Stimulated activated CD8-positive, alpha-beta memory T cell treated with anti-CD3 and anti-CD28 coated beads, Interleukin-2, amount 100 ng/mL, for 48 hours (primary cell): ENCODE results near the gene JCAD.

ENCODE experiments used
- DNase-seq, 2 donors: peaks; one replicate each; pipeline ENCODE4 v3.0.0-alpha.2; 2020; ENCODE audit warnings: low read depth in 2 of 2

The JCAD gene

DNA sequence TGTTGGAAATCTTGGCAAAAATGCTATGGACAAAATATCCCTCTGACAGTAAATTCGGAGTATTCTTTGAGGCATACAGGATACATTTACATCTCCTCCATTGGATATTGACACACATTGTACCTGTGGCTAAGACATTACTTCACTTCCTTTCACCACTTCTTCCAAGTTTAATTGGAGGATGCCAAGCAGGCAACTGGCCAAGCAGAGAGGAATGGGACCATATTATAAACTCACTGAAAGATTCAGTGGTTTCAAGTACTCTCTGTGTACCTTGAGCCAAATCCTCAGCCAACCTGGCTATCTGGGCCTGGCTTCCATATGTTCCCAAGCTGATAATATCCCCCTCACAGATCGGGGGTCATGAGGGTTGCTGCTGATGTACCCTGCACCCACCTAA, 14.7 kb upstream of the JCAD start:
- no peak for DNase-seq

DNA sequence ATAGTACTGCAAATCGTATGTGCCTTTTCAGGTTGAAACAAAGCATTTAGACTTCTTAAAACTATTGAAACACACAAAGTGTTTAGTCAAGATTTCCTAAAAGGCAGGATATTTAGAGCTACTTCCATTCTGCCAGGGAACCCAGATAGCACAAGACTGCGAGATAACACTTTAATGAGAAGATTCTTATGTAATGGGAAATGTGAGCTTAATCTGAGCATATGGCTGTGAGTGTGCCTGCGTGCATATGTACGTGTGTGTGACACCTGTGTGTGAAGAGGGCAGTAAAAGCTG, 14.3 kb upstream of the JCAD start:
- DNase-seq, result no peak

GRCh38 chr10:30073045-30073766, 13.8 kb upstream of the JCAD start:
- DNase-seq, result no peak

GRCh38 chr10:30072068-30072467, 12.7 kb upstream of the JCAD start:
- DNase-seq, result no peak

- DNase-seq, result no peak
These were observed 10.8 kb upstream of the JCAD start for GRCh38 chr10:30070001-30070685.

DNA sequence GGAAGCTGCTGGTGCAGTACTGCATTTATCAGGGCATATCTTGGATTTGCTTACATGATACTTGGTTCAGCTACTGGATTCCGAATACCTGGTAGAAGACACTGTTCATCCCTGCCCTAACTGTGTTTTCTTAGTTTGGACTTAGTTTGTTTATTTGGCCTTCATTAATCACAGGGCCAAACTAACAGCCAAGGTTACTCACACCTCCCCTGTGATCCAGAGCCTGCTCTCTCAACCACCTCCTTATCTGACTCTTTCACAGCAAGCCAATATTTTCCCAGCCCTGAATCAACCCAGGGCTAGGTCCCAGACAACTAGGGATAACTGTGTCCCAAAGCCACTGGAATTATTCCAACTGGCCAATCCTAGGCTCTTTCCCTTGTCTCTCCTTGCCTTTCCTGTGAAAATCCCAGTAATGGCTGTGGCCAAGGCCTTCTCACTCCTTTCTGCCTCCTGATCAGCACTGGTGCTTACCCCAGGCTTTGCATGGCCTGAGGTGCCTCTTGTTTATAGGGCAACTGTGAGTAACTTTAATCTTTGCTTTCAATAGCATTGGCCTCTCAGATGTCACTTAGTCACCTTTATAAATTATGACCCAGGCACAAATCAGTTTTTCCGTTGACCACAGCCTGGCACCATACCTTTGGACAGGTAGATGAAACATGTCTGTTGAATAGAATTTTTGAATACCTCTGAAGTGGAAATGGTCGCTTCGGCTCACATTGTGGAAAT, 9.3 kb upstream of the JCAD start:
- DNase-seq, result no peak

GRCh38 chr10:30063099-30063498, 3.7 kb upstream of the JCAD start:
- no peak for DNase-seq

DNA sequence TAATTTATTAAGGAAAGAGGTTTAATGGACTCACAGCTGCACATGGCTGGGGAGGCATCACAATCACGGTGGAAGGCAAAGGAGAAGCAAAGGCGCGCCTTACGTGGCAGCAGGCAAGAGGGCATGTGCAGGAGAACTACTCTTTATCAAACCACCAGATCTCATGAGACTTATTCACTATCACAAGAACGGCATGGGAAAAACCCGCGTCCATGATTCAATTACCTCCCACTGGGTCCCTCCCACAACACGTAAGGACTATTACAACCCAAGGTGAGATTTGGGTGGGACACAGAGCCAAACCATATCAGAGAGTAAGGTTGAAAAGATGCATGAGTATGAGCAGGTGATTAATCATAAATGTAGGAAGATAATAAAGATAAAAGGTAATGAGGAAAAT, 3.2 kb upstream of the JCAD start:
- no peak for DNase-seq

DNA sequence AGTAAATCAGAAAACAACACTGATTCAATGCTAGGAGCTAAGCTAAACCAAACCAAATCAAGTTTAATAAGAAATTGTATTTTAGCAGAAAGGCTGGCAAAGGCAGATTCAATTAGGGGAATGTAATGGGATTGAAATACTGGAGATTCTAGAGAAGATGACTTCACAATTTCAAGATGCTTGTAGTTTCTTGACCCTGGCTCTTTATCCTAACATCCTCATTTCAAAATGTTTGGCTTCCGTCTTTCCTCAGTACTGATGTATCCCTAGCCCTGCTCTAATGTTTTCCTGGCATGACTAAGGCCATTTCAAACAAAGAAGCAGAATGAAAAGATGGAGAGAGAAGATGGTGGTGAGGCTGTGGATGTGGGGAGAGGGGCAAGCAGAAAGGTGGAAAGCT, 2.7 kb upstream of the JCAD start:
- DNase-seq, result no peak

DNA sequence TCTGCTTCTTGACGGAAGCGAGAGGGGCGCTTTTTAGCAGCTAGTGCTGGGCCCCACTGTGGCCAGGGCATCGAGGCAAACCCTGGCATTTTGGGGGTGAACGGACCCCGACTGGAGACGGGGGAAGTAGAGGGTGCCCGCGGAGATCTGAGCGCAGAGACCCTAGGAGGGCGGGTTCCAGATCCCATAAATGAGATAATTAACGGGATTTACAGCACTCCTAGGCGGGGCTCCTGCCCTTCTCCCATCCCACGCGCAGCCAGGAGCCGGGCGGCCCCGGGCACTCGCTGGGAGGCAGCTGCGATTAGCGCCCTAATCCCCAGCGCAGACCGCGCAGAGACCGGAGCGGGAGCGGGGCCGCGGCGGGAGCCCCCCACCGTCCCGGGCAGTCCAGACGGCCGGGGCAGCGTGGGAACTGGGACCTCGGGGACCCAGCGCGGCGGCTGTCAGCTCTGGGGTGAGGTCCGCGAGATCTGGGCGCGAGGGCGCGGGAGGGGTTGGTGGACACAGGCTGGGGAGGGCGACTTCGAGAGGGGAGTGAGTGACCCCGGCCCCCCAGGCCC, 735 bp downstream of the JCAD start:
- DNase-seq, result no peak

DNA sequence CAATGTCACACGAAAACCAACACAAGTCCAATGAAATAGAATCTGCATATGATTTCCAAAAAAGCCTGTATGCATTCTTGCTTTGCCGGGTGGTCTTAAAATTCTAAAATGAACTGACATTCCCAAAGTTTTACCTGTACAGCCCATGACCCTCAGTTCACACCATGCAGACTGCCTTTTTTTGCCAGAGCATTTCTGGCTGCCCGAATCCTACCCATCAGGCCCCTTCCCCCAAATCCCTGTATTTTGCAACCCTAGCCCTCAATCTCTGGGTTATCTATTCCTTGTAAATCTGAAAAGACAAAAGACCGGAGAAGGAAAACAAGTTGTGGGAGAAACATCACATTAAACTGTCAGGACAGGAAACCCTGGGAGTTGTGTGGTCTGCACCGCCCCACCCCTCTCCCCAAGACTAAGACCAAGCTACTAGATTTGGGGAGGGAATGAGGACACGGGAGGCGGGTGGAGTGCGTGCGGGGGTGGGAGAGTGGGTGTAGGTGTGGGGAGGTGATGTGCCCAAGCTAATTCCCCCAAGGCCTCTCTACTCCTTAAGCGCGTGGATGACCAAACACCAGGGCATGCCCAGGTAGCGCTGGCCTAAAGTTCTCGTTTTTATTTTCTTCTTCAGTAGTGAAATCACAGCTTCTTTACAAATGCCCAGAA, 1.4 kb downstream of the JCAD start:
- no peak for DNase-seq

- DNase-seq, result no peak
These were observed 2.0 kb downstream of the JCAD start for GRCh38 chr10:30057421-30057841.

GRCh38 chr10:30056767-30057355, 2.5 kb downstream of the JCAD start:
- DNase-seq, result no peak

GRCh38 chr10:30056281-30056680, 3.1 kb downstream of the JCAD start:
- DNase-seq, result no peak

DNA sequence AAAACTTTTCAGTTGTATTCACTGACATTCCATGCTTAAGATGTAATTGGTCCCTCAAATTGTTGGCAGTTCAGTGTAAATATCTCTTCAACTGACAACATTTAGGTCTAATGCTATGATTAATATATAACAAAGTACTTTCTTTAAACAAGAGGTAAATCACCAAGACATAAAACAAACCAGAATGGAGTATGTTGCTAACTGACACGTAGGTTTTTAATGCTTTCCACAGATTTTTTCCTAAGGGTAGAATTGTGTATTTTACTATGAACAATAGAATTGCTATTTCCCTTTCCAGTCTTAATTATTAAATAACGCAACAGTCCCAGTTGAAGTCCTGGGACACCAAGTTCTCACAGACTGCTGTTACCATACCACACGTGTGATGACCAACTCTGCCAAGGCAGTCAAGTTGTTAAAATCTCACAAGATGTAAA, 4.1 kb downstream of the JCAD start:
- DNase-seq, result no peak

GRCh38 chr10:30052062-30052461, 7.3 kb downstream of the JCAD start:
- no peak for DNase-seq

DNA sequence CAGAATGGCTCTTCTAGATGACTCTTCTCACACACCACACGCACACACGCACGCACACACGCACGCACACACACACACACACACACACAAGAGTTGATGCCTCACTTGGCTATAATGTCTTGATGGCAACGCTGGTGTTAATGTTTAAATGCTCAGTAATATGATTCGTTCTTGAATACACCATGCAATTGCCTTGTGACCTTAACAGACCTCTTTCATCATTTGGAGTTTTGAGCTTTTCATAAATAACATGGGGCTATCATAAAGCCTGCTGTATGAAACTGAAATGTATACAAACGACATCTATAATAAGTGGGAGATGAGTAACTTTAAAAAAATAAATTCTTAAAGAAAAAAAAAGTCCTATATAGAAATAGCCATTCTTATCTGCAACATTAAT, 8.2 kb downstream of the JCAD start:
- DNase-seq, result no peak

DNA sequence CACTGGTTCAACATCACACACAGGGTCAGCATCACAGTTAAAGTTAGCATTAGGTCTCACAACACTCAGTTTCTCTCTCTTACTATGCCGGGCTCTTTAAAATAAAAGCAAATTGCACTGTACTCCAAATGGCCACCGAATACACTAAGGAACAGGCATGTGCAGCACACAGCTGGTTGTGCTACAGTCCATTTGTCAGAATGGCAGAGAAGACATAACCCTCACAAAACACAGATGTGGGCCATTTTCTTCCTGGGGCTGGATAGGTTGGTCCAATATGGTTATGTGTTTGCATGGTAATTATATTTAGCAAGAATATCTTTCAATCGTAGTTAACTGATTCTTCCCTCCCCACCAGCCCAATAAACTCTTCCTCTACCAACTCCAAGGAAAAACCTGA, 9.0 kb downstream of the JCAD start:
- DNase-seq, result no peak

GRCh38 chr10:30048768-30049517, 10.4 kb downstream of the JCAD start:
- DNase-seq, result no peak

DNA sequence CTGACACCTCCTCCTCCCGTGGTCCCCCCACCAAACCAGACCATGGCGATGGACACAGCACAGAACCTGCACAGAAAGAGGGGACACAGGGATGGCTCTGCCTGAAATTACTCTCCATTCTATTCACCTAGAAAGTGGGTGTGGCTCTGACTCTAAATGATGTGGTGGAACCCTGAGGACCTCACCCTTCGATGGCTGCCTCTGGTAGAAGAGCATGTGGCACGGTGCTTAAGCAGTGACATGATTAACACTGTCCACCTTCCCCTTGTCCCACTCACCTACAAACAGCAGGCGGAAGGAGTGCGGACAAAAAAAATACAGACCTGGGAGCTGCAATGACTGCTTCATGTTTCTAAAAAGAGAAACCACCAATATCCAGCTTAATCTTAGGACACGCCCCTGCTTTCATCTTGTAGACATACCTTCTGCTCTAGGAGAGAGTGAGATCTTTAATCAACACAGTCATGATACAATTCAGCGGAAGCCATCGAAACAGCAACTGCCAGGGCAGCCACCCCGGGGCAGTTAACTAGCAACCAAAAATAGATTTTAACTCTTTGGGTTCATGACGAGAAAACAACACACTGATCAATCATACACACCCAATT, 11.4 kb downstream of the JCAD start:
- DNase-seq, result no peak

- DNase-seq, result no peak
These were observed 12.0 kb downstream of the JCAD start for GRCh38 chr10:30047430-30047829.
